ENCODE measurements around the gene TULP4.

The TULP4 gene

GRCh38 chr6:158396136-158396535 is 83.9 kb downstream of the TULP4 start:
- Histone ChIP-seq H3K4me3 (ENCODE audit: low read length, poor library complexity, severe bottlenecking) (no peak overlapping the region), H3K4me2 (ENCODE audit: low read depth, low read length, poor library complexity, severe bottlenecking) (no peak overlapping the region), H3K36me3 (ENCODE audit: insufficient read depth, low read length) (no peaks in the 10 kb centered on the region), H3K9ac (ENCODE audit: low read depth, low read length, poor library complexity, severe bottlenecking) (no peak overlapping the region), H3K79me2 (ENCODE audit: insufficient read depth, low read length) (no peaks in the 10 kb centered on the region), H3K9me3 (ENCODE audit: insufficient read depth, low read depth, low read length) (peaks cover 5% of the 10 kb centered on the region; the same call in 1 of the 2 replicates), H2AFZ (ENCODE audit: low read length) (no peak overlapping the region), H3K4me1 (ENCODE audit: insufficient read depth, low read length, poor library complexity, severe bottlenecking) (no peaks in the 10 kb centered on the region), H3K27me3 (ENCODE audit: insufficient read depth, low read length, poor library complexity, severe bottlenecking) (no peaks in the 10 kb centered on the region), H4K20me1 (ENCODE audit: insufficient read depth, low read length, poor library complexity, severe bottlenecking) (no peaks in the 10 kb centered on the region), H3F3A (ENCODE audit: low read depth) (no peaks in the 10 kb centered on the region), H3K9me2 (replicated peaks; ENCODE audit: low read depth, low read length) (no peaks in the 10 kb centered on the region)
- TF ChIP-seq CTCF (conservative IDR thresholded peaks at IDR 0.05; ENCODE audit: low read length) (no peak), EZH2phosphoT487 (IDR thresholded peaks at IDR 0.05; ENCODE audit: borderline replicate concordance) (no peak)

DNA sequence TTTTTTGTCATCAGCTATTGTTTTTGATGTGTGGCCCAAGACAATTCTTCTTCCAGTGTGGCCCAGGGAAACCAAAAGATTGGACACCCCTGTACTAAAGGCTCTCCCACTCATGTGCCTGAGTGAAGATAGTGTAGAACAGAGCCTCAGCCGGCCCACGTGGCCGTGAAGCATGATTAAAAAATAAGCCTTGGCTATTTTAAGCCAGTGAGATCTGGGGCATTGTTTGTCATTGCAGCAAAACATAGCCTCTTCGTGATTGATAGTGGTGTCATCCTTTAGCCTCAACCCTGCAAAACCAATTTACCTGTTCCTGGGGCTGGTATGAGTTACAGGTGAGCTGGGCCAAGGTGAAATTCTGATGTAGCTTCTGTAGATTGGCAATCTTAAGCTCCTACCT is 85.3 kb downstream of the TULP4 start:
- no peak overlapping the region for H3K9ac ChIP-seq (ENCODE audit: low read depth, low read length, poor library complexity, severe bottlenecking)
- H3K9me2 ChIP-seq (replicated peaks; ENCODE audit: low read depth, low read length): no peaks in the 10 kb centered on the region
- H4K20me1 ChIP-seq (ENCODE audit: insufficient read depth, low read length, poor library complexity, severe bottlenecking): no peaks in the 10 kb centered on the region
- H2AFZ ChIP-seq (ENCODE audit: low read length): no peak overlapping the region
- no peaks in the 10 kb centered on the region for H3F3A ChIP-seq (ENCODE audit: low read depth)
- H3K4me1 ChIP-seq (ENCODE audit: insufficient read depth, low read length, poor library complexity, severe bottlenecking): no peaks in the 10 kb centered on the region
- no peak overlapping the region for H3K4me2 ChIP-seq (ENCODE audit: low read depth, low read length, poor library complexity, severe bottlenecking)
- TF ChIP-seq EZH2phosphoT487 (IDR thresholded peaks at IDR 0.05; ENCODE audit: borderline replicate concordance) (no peak), CTCF (conservative IDR thresholded peaks at IDR 0.05; ENCODE audit: low read length) (no peak)
- no peaks in the 10 kb centered on the region for H3K36me3 ChIP-seq (ENCODE audit: insufficient read depth, low read length)
- no peaks in the 10 kb centered on the region for H3K27me3 ChIP-seq (ENCODE audit: insufficient read depth, low read length, poor library complexity, severe bottlenecking)
- H3K9me3 ChIP-seq (ENCODE audit: insufficient read depth, low read depth, low read length): peaks cover 5% of the 10 kb centered on the region; the same call in 1 of the 2 replicates
- H3K4me3 ChIP-seq (ENCODE audit: low read length, poor library complexity, severe bottlenecking): no peak overlapping the region
- no peaks in the 10 kb centered on the region for H3K79me2 ChIP-seq (ENCODE audit: insufficient read depth, low read length)

GRCh38 chr6:158398252-158399024 is 86.2 kb downstream of the TULP4 start:
- no peaks in the 10 kb centered on the region for H3K79me2 ChIP-seq (ENCODE audit: insufficient read depth, low read length)

More at GRCh38 chr6:158398252-158399024, 86.2 kb downstream of the TULP4 start:
- Histone ChIP-seq H3K9me2 (replicated peaks; ENCODE audit: low read depth, low read length) (no peaks in the 10 kb centered on the region), H3K36me3 (ENCODE audit: insufficient read depth, low read length) (no peaks in the 10 kb centered on the region), H3K9me3 (ENCODE audit: insufficient read depth, low read depth, low read length) (peaks cover 3% of the 10 kb centered on the region; the same call in 1 of the 2 replicates), H3K4me2 (ENCODE audit: low read depth, low read length, poor library complexity, severe bottlenecking) (no peak overlapping the region), H3K4me3 (ENCODE audit: low read length, poor library complexity, severe bottlenecking) (no peak overlapping the region), H3K4me1 (ENCODE audit: insufficient read depth, low read length, poor library complexity, severe bottlenecking) (no peaks in the 10 kb centered on the region), H4K20me1 (ENCODE audit: insufficient read depth, low read length, poor library complexity, severe bottlenecking) (no peaks in the 10 kb centered on the region), H3K9ac (ENCODE audit: low read depth, low read length, poor library complexity, severe bottlenecking) (no peak overlapping the region), H3K27me3 (ENCODE audit: insufficient read depth, low read length, poor library complexity, severe bottlenecking) (no peaks in the 10 kb centered on the region), H3F3A (ENCODE audit: low read depth) (no peaks in the 10 kb centered on the region), H2AFZ (ENCODE audit: low read length) (no peak overlapping the region)
- TF ChIP-seq EZH2phosphoT487 (IDR thresholded peaks at IDR 0.05; ENCODE audit: borderline replicate concordance) (no peak), CTCF (conservative IDR thresholded peaks at IDR 0.05; ENCODE audit: low read length) (no peak)

Data from Loucy (cell line).